ENCODE measurements around the gene MAP4K3. TPM values are rescaled to one million over a fixed set of nuclear protein-coding genes. Genes with fewer than 3 reads are reported as not detected.

MAP4K3 gene
- total and polyA plus RNA-seq, 8 donors, result 13.5 to 166 (median 87.2) TPM

DNA sequence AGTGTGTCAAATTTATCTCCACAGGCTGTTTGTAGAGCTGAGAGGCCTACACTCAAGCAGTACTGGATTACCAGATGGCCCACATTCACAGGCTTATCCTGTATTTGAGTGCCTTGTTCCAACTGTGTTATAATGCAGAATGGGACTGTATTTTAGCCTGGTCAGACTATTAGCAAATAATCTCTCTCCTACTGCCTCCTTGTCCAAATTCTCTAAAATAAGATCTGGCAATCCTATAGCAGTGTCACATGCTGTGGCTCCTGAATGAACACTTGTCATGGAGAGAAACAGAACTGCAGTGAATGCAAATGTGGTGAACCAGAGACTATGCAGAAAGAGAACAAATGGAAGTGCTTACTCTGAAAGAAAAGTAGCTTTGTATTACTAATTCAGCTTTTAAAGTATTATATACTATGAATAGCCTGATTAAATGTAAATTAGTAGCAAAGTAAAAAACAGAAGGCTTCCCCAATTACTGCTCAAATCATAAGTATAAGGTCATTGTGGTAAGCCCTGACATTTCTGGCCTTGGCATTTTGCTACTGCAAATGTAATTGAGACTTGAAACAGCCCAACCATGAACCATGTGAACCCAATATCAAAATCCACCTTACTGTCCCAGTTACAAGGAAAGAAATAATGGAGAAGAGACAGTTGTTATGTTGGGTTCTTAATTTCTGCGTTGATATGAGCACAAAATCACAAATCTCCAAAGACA lies 80.0 kb downstream of the MAP4K3 start:
- TF ChIP-seq EP300 (IDR thresholded peaks at IDR 0.05) (no peak), POLR2A (IDR thresholded peaks at IDR 0.05) (no peak), POLR2AphosphoS5 (IDR thresholded peaks at IDR 0.05) (no peak)
- TF ChIP-seq, protein P1, sequence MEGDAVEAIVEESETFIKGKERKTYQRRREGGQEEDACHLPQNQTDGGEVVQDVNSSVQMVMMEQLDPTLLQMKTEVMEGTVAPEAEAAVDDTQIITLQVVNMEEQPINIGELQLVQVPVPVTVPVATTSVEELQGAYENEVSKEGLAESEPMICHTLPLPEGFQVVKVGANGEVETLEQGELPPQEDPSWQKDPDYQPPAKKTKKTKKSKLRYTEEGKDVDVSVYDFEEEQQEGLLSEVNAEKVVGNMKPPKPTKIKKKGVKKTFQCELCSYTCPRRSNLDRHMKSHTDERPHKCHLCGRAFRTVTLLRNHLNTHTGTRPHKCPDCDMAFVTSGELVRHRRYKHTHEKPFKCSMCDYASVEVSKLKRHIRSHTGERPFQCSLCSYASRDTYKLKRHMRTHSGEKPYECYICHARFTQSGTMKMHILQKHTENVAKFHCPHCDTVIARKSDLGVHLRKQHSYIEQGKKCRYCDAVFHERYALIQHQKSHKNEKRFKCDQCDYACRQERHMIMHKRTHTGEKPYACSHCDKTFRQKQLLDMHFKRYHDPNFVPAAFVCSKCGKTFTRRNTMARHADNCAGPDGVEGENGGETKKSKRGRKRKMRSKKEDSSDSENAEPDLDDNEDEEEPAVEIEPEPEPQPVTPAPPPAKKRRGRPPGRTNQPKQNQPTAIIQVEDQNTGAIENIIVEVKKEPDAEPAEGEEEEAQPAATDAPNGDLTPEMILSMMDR (IDR thresholded peaks at IDR 0.05), result no peak
- Histone ChIP-seq H3K27ac (no peak overlapping the region), H3K36me3 (peaks cover 8 to 46% (median 29%) of the 10 kb centered on the region in 4 donors), H3K4me3 (no peak overlapping the region), H3K4me1 (peaks cover 0 to 17% (median 0%) of the 10 kb centered on the region in 4 donors), H3K9me3 (peaks cover 15 to 23% (median 21%) of the 10 kb centered on the region in 4 donors), H3K27me3 (no peaks in the 10 kb centered on the region)
- 93 to 100% (median 95%) methylated on average over 1 of the region's 1 CpG for WGBS, 5 donors
- peak in 1 of 2 donors; percentile 32 for DNase-seq
- intact Hi-C loops (cut with DNase I; ENCODE audit: low total_unique reads), result no loop called here

DNA sequence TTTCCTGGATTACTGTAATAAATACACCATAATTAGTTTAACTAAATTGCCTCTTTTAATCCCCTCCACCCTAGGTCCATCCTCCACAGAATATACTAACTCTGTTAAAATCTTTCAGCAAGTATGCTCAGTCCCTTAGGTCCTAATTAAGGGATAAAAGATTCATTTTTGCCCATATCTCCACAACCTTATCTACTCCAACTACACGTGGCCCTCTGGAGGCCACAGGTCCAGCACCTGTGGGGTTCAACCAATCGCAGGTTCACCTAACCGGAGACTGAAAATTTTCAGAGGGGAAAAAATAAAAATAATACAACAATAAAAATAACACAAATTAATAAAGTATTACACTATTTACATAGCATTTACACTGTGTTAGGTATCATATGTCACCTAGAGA lies 86.4 kb downstream of the MAP4K3 start:
- intact Hi-C loops (cut with DNase I; ENCODE audit: low total_unique reads), result no loop called here
- no peak for DNase-seq
- H3K4me3 ChIP-seq, result no peak overlapping the region
- WGBS, 5 donors, result 70 to 77% (median 77%) methylated on average over 3 of the region's 3 CpGs
- H3K9me3 ChIP-seq, result no peaks in the 10 kb centered on the region
- no peak overlapping the region for H3K27ac ChIP-seq
- TF ChIP-seq POLR2A (IDR thresholded peaks at IDR 0.05) (no peak), POLR2AphosphoS5 (IDR thresholded peaks at IDR 0.05) (no peak), EP300 (IDR thresholded peaks at IDR 0.05) (no peak)
- TF ChIP-seq, protein P1 (IDR thresholded peaks at IDR 0.05), result no peak
- H3K4me1 ChIP-seq, result peaks cover 0 to 6% (median 0%) of the 10 kb centered on the region in 4 donors
- no peaks in the 10 kb centered on the region for H3K27me3 ChIP-seq
- peaks cover 8 to 33% (median 19%) of the 10 kb centered on the region in 4 donors for H3K36me3 ChIP-seq

DNA sequence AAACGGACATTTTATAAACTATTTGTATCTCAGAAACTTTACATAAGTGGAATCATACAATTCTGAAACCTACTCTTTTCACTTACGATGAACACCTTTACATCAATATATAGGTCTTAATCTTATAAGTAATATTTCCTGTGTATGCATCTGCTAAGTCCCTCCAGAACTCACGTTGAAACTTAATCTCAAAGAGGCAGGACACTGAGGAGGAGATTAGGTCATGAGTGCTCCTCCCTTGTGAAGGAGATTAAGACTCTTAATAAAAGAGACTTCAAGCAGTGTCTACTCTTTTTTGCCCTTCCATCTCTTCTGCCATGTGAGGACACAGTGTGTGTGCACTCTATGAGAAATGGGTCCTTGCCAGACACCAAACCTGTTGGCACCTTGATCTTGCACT lies 98.6 kb downstream of the MAP4K3 start:
- H3K36me3 ChIP-seq, result peaks cover 0 to 20% (median 6%) of the 10 kb centered on the region in 4 donors
- WGBS, 5 donors, result 70 to 78% (median 75%) methylated on average over 3 of the region's 3 CpGs

DNA sequence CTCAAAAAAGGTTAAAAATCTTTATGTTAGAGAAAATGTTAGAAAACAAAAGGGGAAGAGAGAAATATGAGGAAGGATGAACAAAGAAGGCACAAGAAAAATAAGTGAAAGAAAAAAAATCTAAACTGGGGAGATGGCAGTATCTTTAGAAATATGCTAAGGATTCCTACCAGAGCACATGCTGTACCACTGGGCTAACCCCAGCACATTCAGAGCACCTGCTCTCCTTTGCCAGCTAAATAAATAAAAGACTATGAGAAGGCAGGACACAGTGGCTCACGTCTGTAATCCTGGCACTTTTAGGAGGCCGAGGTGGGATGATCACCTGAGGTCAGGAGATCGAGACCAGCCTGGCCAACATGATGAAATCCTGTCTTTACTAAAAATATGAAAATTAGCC lies 101.2 kb downstream of the MAP4K3 start:
- Histone ChIP-seq H3K4me3 (no peak overlapping the region), H3K36me3 (peaks cover 0 to 24% (median 12%) of the 10 kb centered on the region in 4 donors), H3K27ac (no peak overlapping the region), H3K27me3 (no peaks in the 10 kb centered on the region), H3K9me3 (no peaks in the 10 kb centered on the region), H3K4me1 (peaks cover 0 to 16% (median 7%) of the 10 kb centered on the region in 4 donors)
- no peak for DNase-seq
- TF ChIP-seq POLR2A (IDR thresholded peaks at IDR 0.05), result no peak
- no peak for TF ChIP-seq EP300 (IDR thresholded peaks at IDR 0.05)
- TF ChIP-seq, protein P1 (IDR thresholded peaks at IDR 0.05), result no peak
- no peak for TF ChIP-seq POLR2AphosphoS5 (IDR thresholded peaks at IDR 0.05)
- 89 to 95% (median 92%) methylated on average over 3 of the region's 3 CpGs for WGBS, 5 donors
- intact Hi-C loops (cut with DNase I; ENCODE audit: low total_unique reads), result no loop called here

More for the DNA sequence above, 98.6 kb downstream of the MAP4K3 start:
- peaks cover 0 to 26% (median 7%) of the 10 kb centered on the region in 4 donors for H3K4me1 ChIP-seq
- H3K27ac ChIP-seq, result no peak overlapping the region
- H3K9me3 ChIP-seq, result no peaks in the 10 kb centered on the region
- intact Hi-C loops (cut with DNase I; ENCODE audit: low total_unique reads), result no loop called here
- H3K27me3 ChIP-seq, result no peaks in the 10 kb centered on the region
- H3K4me3 ChIP-seq, result no peak overlapping the region
- DNase-seq, result no peak
- no peak for TF ChIP-seq POLR2AphosphoS5 (IDR thresholded peaks at IDR 0.05)

DNA sequence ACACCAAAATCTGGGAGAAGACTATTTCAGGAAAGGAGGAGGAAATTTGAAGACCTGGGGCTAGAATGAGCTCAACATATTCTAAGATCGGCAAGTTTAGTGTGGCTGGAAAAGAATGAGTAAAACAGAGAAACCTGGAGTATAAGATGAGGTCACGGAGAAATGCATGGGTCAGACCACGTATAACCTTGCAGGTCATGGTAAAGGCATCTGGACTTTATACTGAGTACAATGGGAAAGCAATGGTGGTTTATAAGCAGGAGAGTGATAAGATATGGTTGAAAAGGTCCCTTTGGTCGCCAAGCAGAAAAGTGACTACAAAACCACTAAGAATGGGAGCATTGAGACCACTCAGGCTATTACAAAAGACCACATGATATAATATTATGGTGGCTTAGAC lies 102.1 kb downstream of the MAP4K3 start:
- no peak overlapping the region for H3K27ac ChIP-seq
- H3K4me3 ChIP-seq, result no peak overlapping the region
- peaks cover 0 to 16% (median 7%) of the 10 kb centered on the region in 4 donors for H3K4me1 ChIP-seq
- 88 to 92% (median 89%) methylated on average over 4 of the region's 4 CpGs for WGBS, 5 donors
- H3K36me3 ChIP-seq, result peaks cover 0 to 33% (median 18%) of the 10 kb centered on the region in 4 donors
- no peak for DNase-seq
- no peaks in the 10 kb centered on the region for H3K9me3 ChIP-seq
- TF ChIP-seq, protein P1 (IDR thresholded peaks at IDR 0.05), result no peak
- TF ChIP-seq POLR2AphosphoS5 (IDR thresholded peaks at IDR 0.05) (no peak), EP300 (IDR thresholded peaks at IDR 0.05) (no peak), POLR2A (IDR thresholded peaks at IDR 0.05) (no peak)
- no peaks in the 10 kb centered on the region for H3K27me3 ChIP-seq
- intact Hi-C loops (cut with DNase I; ENCODE audit: low total_unique reads), result no loop called here
